HL-60 (cell line): Measurements from ENCODE around the gene CR1.

Source experiments
- DNase-seq, 2 experiments: peaks; one replicate each; pipeline ENCODE4 v3.0.0-alpha.2; 2010 to 2020; ENCODE audit warnings: low read depth in 1 of 2, low spot score in 1 of 2
- H3K27ac ChIP-seq: fragments of 250-450 bp; sonication (Bioruptor Pico); replicated peaks from 2 replicates; pipeline ENCODE4 v1.5.1; 2020; ENCODE audit warnings: mild to moderate bottlenecking, moderate library complexity
- H3K27me3 ChIP-seq: fragments of 250-450 bp; sonication (Bioruptor Pico); 2 replicates; pipeline ENCODE4 v1.5.1; 2021; ENCODE audit warnings: mild to moderate bottlenecking, moderate library complexity; ENCODE audit not compliant: insufficient read depth, poor library complexity, severe bottlenecking
- H3K4me3 ChIP-seq: replicated peaks from 2 replicates; pipeline ENCODE4 v1.5.1; 2011; ENCODE audit warnings: mild to moderate bottlenecking, control low read depth, low read length; ENCODE audit not compliant: insufficient read depth
- CTCF ChIP-seq: IDR thresholded peaks from one replicate; pipeline ENCODE4 v1.5.1; 2011; ENCODE audit warnings: low read length, control low read depth, inconsistent platforms; ENCODE audit not compliant: insufficient read depth
- GABPA ChIP-seq: IDR thresholded peaks from 2 replicates; pipeline ENCODE4 v1.6.1; 2012; ENCODE audit warnings: low read depth
- POLR2AphosphoS5 ChIP-seq: IDR thresholded peaks from 2 replicates; pipeline ENCODE4 v1.6.1; 2012; ENCODE audit warnings: low read depth
- SPI1 ChIP-seq: IDR thresholded peaks from 2 replicates; pipeline ENCODE4 v1.6.1; 2012; ENCODE audit warnings: low read depth, mild to moderate bottlenecking, borderline replicate concordance
- TF ChIP-seq, protein P1 (sequence below): IDR thresholded peaks from 2 replicates; pipeline ENCODE4 v1.6.1; 2012; ENCODE audit warnings: low read depth; ENCODE audit not compliant: insufficient replicate concordance

CR1 gene

GRCh38 chr1:207486198-207486597 lies 9.8 kb upstream of the CR1 start:
- TF ChIP-seq, protein P1, sequence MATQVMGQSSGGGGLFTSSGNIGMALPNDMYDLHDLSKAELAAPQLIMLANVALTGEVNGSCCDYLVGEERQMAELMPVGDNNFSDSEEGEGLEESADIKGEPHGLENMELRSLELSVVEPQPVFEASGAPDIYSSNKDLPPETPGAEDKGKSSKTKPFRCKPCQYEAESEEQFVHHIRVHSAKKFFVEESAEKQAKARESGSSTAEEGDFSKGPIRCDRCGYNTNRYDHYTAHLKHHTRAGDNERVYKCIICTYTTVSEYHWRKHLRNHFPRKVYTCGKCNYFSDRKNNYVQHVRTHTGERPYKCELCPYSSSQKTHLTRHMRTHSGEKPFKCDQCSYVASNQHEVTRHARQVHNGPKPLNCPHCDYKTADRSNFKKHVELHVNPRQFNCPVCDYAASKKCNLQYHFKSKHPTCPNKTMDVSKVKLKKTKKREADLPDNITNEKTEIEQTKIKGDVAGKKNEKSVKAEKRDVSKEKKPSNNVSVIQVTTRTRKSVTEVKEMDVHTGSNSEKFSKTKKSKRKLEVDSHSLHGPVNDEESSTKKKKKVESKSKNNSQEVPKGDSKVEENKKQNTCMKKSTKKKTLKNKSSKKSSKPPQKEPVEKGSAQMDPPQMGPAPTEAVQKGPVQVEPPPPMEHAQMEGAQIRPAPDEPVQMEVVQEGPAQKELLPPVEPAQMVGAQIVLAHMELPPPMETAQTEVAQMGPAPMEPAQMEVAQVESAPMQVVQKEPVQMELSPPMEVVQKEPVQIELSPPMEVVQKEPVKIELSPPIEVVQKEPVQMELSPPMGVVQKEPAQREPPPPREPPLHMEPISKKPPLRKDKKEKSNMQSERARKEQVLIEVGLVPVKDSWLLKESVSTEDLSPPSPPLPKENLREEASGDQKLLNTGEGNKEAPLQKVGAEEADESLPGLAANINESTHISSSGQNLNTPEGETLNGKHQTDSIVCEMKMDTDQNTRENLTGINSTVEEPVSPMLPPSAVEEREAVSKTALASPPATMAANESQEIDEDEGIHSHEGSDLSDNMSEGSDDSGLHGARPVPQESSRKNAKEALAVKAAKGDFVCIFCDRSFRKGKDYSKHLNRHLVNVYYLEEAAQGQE, result no peak
- TF ChIP-seq CTCF, result no peak
- no peak for TF ChIP-seq GABPA
- no peak for TF ChIP-seq POLR2AphosphoS5
- no peak for TF ChIP-seq SPI1
- Histone ChIP-seq H3K27me3 (no peaks in the 10 kb centered on the region), H3K4me3 (no peak overlapping the region), H3K27ac (no peak overlapping the region)
- no peak for DNase-seq

DNA sequence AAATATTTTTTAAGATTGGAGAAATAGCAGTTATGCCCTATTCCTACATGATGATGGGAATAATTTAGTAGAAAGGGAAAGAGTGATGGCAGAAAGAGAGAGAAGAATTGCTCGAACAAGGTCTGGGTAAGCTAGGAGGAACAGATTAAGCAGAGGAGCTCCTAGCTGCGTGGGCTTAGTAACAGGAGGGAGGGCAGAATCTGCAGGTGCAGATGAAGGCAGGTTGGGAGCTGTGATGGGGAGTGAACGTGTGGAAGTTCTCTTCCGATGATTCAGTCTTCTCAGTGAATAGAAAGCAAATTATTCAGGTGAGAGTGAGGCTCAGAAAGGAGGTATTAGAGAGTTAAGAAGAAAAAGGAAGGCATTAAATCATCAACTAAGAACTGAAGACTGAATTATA lies 8.3 kb upstream of the CR1 start:
- no peaks in the 10 kb centered on the region for H3K27me3 ChIP-seq

GRCh38 chr1:207493212-207493611 lies 2.7 kb upstream of the CR1 start:
- H3K27me3 ChIP-seq, result no peaks in the 10 kb centered on the region
- no peak for DNase-seq
- TF ChIP-seq SPI1 (no peak), POLR2AphosphoS5 (no peak), CTCF (no peak), GABPA (no peak)
- TF ChIP-seq, protein P1, result no peak
- H3K27ac ChIP-seq, result no peak overlapping the region
- no peak overlapping the region for H3K4me3 ChIP-seq

More for the DNA sequence above, 8.3 kb upstream of the CR1 start:
- no peak overlapping the region for H3K4me3 ChIP-seq
- no peak overlapping the region for H3K27ac ChIP-seq
- no peak for DNase-seq
- TF ChIP-seq SPI1, result no peak
- TF ChIP-seq CTCF, result no peak
- no peak for TF ChIP-seq GABPA
- TF ChIP-seq POLR2AphosphoS5, result no peak
- TF ChIP-seq, protein P1, result no peak
